Fibroblast of skin of right quadriceps (primary cell): ENCODE measurements around the gene APOC1.
"Not testable (repeated sequence)": the region's sequence is repeated elsewhere in the genome, so short reads cannot be mapped to it uniquely, and the experiment has no call there.

Experiments used
- DNase-seq: peaks from one replicate; pipeline ENCODE4 v3.0.0-alpha.2; 2013

Gene APOC1

DNA sequence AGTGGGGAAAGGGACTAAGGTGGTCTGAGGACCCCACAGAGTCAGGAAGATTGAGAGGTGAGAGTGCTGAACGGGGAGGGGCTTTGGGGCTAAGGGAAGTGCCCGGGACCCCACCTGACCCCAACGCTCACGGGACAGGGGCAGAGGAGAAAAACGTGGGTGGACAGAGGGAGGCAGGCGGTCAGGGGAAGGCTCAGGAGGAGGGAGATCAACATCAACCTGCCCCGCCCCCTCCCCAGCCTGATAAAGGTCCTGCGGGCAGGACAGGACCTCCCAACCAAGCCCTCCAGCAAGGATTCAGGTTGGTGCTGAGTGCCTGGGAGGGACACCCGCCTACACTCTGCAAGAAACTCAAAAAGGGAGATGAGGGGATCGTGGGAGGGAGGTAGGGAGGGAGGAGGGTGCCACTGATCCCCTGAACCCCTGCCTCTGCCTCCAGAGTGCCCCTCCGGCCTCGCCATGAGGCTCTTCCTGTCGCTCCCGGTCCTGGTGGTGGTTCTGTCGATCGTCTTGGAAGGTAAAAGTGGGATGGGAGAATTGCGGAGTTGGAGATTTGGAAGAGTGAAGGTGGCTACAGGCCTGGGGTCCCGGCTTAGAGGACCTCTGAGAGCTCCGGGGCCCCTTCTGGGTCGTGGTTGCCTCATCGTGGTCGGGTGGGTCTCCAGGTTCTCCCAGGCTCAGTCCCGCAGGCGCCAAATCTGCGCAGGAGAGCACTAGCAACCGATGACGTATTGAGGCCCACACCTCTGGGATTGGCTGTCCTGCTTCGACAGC lies at the start of gene APOC1:
APOC1 (plus strand) TSS at position 176 of the 774 bp plus-strand sequence; CDS start at position 460, 284 bp downstream.
- peak; percentile 81 for DNase-seq

DNA sequence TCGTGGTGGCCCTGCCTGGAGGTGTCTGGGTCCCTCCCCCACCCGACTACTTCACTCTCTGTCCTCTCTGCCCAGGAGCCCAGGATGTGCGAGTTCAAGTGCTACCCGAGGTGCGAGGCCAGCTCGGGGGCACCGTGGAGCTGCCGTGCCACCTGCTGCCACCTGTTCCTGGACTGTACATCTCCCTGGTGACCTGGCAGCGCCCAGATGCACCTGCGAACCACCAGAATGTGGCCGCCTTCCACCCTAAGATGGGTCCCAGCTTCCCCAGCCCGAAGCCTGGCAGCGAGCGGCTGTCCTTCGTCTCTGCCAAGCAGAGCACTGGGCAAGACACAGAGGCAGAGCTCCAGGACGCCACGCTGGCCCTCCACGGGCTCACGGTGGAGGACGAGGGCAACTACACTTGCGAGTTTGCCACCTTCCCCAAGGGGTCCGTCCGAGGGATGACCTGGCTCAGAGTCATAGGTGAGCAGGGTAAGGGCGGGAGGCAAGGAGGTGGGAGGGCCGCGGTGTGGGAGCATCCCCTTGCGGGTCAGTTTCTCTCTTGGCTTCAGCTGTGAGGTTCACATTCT lies 49.1 kb upstream of the APOC1 start:
- DNase-seq: no peak

DNA sequence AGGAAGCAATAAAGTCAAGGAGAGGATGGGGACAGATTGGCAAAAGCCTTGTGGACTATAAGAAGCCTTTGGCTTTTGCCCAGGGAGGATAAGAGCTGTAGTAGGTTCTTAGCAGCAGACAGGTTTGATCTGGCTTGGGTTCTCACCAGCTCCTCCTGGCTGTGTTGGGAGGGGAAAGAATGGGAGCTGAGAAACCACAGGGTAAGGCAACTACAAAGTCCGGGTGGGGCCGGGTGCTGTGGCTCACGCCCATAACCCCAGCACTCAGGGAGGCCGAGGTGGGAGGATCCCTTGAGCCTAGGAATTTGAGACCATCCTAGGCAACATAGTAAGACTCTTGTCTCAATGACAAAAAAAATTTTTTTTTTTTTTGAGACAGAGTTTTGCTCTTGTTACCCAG lies 47.7 kb upstream of the APOC1 start:
- no peak for DNase-seq

DNA sequence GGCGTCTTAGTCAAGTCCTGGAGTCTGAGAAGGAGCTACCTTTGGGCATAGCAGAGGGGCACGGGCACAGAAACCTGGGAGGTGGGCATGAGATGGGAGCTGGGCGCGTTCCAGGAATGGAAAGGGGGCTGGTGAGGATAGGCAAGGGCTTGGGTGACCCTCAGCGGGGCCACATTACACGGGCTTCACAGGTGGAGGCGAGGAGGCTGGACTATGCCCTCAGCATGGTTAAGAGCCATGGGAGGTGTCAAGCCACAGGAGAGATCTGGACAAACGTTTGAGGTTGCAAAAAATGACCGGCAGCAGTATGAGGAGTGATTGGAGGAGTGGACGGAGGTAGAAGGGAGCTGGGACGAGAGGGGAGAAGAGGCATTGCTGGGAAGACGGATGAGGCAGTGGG lies 46.8 kb upstream of the APOC1 start:
- no peak for DNase-seq

DNA sequence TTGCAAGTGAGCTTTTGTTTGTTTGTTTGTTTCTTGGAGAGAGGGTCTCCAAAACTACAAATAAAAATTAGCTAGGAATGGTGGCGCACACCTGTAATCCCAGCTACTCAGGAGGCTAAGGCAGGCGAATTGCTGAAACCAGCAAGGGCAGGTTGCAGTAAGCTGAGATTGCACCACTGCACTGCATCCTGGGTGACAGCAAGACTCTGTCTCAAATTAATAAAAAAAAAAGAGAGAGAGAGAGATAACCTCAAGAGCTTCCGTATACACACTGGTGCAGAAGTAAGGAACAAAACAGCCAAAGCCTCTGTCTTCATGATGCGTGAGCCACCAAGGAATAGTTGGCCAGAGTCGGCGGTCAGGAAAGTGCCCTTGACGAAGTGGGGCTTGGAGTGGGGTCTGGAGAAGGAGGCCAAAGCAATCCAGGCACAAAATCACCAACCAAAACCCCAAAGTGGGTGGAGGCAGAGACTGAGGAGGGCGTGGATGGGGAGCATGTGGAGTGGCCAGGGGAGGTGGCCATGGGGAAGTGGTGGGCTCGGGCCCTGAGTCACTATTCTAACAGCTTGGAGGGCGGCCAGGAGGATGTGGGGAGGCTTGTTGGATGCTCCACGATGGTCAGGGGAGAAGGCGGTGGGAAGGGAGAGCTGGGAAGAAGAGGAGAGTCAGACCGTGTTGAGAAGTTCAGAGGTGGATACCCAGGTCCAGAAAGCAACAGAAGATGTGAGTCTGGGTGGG lies 44.5 kb upstream of the APOC1 start:
- DNase-seq: peak; percentile 68

DNA sequence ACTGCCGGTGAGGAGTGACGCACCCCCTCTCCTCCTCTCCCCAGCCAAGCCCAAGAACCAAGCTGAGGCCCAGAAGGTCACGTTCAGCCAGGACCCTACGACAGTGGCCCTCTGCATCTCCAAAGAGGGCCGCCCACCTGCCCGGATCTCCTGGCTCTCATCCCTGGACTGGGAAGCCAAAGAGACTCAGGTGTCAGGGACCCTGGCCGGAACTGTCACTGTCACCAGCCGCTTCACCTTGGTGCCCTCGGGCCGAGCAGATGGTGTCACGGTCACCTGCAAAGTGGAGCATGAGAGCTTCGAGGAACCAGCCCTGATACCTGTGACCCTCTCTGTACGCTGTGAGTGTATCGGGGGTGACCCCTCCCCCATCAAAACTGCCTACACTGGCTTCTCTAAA lies 42.6 kb upstream of the APOC1 start:
- DNase-seq: no peak

DNA sequence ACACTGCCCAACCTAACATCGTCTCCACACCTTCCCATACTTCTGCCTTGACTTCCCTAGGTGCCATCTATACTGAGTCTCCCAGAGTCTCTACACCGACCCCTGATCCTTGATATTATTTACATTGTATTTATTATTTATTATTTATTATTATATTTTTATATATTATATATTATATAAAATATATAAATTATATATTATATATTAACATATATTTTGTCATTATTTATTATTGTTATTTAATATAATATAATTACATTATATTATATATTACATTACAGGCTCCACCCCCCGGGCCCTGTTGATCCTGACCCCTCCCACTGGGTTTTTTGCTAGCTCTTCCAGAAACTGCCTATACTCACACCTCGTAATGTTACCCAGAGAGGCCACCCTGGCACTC lies 41.7 kb upstream of the APOC1 start:
- no peak for DNase-seq

DNA sequence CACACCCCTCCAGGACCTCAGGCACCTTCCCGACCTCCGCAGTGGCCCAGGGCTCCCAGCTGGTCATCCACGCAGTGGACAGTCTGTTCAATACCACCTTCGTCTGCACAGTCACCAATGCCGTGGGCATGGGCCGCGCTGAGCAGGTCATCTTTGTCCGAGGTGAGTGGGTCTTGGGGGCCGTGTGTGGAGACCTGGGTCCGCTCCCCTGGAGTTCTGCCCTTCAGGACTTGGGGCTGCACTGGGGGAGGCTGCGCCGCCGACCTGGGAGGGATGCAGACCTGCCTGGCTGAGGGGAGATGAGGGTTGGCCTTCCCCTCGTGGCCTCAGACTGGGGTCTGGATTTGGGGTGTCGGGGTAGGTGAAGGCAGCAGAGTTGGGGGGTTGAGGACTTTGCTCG lies 40.1 kb upstream of the APOC1 start:
- DNase-seq: no peak

DNA sequence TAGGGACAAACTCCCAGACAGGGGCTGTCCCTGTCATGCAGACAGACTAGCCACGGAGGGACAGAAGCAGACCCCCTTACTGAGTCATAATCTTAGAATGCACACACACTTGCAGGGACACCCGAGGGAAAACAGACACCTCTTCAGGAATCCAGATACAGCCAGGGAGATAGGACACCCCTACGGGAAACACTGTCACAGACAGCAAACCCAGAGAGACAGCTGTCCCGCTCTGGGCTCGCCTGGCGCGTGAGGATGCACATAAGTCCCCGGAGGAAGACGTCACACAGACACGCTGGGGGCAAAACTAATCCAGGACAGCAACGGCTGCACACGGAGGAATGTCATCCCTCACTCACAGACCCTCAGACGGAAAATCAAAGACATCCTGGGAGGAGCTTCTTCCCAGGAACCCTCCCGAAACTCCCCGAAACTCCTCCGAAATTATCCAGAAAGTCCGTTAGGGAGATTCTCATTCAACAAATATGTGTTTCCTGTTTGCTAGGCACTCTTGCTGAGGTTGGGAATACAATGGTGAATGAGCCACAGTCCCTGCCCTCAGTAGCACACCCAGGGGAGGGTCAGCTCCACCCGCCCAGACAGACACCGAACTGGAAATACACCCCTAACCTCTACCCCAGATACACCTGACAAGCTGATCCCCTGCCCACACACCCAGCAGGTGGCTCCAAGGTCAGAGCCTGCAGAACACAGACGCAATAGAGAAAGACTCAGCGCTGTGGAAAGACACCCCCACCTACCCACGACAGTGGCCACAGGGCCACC lies 38.5 kb upstream of the APOC1 start:
- peak; percentile 42 for DNase-seq

DNA sequence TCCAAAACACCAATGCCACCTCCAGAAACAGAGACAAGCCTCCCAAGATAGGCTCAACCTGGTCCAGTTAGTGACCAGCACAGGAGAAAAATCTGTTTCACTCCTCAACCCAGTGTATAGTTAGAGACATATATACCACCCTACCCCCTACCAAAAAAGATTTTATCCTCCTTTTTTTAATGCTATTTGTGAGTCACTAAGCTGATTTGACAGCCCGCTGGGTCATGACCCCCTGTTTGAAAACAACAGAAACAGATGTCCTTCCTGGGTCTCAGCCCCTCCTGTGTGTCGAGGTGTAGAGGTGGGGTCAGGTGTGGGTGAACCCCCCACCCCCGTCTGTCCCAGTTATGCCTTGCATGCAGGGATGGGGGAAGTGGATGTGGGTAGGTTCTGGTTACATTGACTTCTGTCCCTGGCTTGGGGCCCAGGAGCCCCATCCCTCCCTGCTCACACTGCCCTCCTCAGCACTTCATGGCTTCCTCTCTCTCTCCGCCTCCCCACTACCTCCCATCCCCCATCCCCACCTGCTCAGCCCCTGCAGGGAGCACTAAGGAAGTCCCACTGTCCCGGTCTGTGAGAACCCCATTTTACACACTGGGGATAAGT lies 37.4 kb upstream of the APOC1 start:
- no peak for DNase-seq

DNA sequence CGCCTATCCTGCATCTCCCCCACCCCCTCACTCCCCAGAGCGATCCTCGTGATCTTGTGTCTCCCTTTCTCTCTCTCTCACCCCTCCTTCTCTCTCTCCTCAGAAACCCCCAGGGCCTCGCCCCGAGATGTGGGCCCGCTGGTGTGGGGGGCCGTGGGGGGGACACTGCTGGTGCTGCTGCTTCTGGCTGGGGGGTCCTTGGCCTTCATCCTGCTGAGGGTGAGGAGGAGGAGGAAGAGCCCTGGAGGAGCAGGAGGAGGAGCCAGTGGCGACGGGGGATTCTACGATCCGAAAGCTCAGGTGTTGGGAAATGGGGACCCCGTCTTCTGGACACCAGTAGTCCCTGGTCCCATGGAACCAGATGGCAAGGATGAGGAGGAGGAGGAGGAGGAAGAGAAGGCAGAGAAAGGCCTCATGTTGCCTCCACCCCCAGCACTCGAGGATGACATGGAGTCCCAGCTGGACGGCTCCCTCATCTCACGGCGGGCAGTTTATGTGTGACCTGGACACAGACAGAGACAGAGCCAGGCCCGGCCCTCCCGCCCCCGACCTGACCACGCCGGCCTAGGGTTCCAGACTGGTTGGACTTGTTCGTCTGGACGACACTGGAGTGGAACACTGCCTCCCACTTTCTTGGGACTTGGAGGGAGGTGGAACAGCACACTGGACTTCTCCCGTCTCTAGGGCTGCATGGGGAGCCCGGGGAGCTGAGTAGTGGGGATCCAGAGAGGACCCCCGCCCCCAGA lies 36.1 kb upstream of the APOC1 start:
- no peak for DNase-seq

DNA sequence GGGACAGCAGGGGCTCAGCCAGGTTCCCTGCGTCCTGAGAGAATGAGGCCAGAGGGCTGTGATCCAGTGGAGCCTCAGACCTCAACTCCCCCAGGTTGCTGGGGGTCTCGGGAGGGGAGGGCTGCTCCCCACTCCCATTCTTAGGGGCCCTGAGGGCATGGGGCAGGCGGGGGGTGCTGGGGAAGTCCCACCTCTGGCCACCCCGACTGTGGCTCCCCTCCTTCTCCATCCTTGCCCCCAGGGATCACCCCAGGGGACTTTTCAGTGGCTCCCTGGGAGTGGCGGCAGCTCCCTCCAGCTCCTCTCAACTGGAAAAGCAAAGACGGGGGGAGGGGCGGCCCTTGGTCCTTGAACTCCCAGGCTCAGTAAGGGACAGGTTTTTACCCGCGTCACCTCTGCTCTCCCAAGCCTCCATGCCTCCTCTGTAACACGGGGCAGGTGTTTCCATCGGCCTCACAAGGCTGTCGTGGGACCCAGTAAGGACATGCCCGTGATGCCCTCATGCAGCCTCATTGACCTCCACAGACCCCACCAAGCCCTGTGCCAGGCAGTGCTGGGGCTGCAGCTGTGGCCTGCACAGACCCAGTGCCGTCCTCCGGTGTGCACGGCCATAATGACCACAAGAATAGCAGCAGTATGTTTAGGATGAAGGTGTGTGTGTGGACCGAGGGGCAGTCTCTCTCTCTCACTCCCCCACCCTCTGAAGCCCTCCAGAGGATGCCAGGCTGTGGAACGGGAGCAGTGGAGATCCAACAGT lies 34.9 kb upstream of the APOC1 start:
- no peak for DNase-seq

DNA sequence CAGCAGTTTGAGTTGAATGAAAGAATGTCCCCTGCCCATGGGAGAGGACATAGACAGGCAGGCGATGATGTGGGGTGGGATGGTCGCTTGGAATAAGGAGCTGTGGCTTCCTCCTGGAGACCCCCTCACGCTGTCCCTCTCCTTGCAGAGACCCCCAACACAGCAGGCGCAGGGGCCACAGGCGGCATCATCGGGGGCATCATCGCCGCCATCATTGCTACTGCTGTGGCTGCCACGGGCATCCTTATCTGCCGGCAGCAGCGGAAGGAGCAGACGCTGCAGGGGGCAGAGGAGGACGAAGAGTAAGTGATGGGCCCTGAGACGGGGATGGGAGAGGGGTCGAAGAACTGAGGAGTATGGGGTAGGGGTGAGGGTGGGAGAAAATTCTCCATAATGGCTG lies 32.3 kb upstream of the APOC1 start:
- DNase-seq: no peak

DNA sequence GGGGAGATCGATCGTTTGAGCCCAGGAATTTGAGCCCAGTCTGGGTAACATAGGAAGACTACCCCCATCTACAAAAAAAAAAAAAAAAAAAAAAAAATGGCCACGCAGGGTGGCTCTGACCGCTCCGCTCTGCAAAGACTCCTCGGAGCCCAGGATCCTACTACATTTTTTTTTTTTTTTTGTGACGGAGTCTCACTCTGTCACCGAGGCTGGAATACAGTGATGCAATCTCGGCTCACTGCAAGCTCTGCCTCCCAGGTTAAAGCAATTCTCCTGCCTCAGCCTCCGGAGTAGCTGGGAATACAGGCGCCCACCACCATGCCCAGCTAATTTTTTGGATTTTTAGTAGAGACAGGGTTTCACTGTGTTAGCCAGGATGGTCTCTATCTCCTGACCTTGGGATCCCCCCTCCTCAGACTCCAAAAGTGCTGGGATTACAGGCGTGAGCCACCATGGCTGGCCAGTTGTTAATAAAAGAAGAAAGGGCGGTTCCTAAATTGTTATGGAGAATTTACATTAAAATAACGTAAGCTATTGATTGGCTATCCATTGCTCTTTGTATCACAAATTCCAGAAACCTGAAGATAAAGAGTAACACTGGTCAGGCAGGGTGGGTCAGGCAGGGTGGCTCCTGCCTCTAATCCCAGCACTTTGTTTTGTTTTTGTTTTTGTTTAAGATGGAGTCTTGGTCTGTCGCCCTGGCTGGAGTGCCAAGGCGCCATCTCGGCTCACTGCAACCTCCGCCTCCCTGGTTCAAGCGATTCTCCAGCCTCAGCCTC lies 31.6 kb upstream of the APOC1 start:
- DNase-seq: not testable (repeated sequence)

DNA sequence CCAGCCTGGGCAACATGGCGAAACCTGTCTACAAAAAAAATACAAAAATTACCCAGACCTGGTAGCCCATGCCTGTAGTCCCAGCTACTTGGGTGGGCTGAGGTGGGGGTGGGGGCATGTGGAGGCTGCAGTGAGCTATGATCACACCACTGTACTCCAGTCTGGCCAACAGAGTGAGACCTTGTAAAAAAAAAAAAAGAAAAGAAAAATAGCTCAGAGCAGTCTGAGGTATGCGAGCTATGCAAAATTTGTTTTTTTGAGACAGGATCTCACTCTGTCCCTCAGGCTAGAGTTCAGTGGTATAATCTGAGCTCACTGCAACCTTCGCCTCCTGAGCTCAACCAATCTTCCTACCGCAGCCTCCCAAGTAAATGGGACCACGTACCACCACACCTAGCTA lies 30.5 kb upstream of the APOC1 start:
- peak; percentile 17 for DNase-seq

DNA sequence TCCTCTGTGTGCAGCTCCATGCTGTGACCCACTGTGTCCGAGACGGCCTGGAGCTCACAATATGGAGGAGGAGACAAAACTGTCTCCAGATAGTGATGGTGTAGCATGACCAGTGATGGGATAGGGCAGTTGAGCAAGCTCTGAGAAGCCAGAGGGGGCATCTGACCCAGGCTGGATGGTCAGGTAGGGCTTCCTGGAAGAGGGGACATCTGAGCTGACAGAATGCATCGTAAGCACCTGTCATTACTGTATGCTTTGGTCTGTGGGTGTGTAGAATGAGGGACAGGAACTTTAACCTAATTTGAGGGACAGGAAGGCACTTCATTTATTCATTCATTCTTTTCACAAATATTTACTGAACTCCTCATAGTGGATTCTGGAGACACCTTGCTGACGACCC lies 29.8 kb upstream of the APOC1 start:
- no peak for DNase-seq

DNA sequence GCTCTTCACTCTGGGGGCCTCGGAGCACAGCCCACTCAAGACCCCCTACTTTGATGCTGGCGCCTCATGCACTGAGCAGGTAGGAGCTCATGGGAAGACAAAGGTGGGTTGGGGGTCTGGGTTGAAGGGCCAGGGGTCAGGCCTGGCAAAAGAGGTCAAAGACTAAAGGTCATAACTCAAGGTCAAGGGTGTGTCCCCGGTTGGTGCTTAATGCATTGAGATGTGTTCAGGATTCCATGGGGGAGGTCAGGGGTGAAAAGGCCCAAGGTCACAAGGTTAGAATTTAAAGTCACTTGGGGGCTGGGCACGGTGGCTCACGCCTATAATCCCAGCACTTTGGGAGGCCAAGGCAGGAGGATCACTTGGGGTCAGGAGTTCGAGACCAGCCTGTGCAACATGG lies 28.3 kb upstream of the APOC1 start:
- no peak for DNase-seq

DNA sequence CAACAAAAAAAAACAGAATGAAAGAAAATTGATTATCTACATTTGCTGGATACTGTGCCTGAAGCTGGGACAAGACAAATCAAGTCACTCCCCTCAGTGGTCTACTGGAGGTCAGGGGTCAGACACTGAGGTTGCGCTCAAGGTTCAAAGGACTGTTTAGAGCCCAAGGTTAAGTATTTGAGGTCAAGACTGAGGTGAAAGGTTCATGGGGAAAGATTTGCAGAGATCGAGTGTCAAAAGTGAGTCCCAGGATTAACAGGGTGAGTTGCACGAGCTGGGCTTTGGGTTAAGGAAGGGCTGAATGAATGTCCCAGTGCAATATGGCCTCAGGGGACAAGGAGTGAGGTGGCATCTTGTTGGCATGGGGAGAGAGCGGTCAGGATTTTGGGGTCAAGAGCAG lies 26.8 kb upstream of the APOC1 start:
- DNase-seq: no peak

DNA sequence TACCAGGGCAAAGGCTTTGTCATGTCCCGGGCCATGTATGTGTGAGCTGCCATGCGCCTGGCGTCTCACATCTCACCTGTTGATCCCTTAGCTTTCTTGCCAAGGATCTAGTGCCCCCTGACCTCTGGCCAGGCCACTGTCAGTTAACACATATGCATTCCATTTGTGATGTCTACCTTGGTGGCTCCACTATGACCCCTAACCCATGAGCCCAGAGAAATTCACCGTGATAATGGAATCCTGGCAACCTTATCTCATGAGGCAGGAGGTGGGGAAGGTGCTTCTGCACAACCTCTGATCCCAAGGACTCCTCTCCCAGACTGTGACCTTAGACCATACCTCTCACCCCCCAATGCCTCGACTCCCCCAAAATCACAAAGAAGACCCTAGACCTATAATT lies 26.1 kb upstream of the APOC1 start:
- not testable (repeated sequence) for DNase-seq

DNA sequence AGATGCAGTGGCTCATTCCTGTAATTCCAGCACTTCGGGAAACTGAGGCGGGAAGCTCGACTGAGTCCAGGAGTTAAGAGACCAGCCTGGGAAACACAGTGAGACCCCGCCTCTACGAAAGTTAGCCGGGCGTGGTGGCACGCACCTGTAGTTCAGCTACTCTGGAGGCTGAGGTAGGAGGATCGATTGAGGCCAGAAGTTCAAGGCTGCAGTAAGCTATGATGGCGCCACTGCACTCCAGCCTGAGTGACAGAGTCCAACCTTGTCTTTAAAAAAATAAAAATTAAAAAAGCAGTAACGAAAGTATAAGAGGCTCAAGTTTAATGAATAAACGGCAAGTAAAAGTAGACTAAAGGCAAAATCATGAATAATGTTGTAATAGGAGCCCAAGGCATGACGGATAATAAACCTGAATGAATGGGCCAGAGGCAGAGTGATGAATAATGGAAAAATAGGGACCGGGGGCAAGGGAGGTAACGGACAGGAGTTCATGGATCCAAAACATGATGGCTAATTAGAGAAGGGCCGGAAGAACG lies 24.5 kb upstream of the APOC1 start:
- DNase-seq: no peak
